Body of pancreas (tissue), 4 donors: ENCODE measurements around the gene CYP1B1. TPM values are rescaled to one million over a fixed set of nuclear protein-coding genes. Genes with fewer than 3 reads are reported as not detected.
"Not testable (repeated sequence)": the region's sequence is repeated elsewhere in the genome, so short reads cannot be mapped to it uniquely, and the experiment has no call there.

ENCODE experiments used
- ATAC-seq: fragments of 150-250 bp; one replicate; pipeline ENCODE4 v1.9.1; 2016
- DNase-seq, 4 donors: peaks; one replicate each; pipeline ENCODE4 v3.0.0-alpha.2; 2019
- H3K27ac ChIP-seq, 4 donors: fragments of 200-600 bp; sonication (generic); 1 replicate in 3 of 4; 2 replicates in 1 of 4; pipeline versions ENCODE4 v1.5.1 to v1.6.1; 2016 to 2019; ENCODE audit warnings: mild to moderate bottlenecking in 1 of 4, mixed read lengths in 1 of 4, moderate library complexity in 1 of 4
- H3K27me3 ChIP-seq, 2 donors: fragments of 200-600 bp; sonication (generic); one replicate each; pipeline ENCODE4 v1.6.0; 2016; ENCODE audit warnings: mild to moderate bottlenecking in 1 of 2
- H3K36me3 ChIP-seq, 2 donors: fragments of 200-600 bp; sonication (generic); replicated peaks in 1 of 2; 2 replicates each; pipeline ENCODE4 v1.5.1; 2016; ENCODE audit warnings: low read depth in 2 of 2; ENCODE audit not compliant: insufficient read depth in 1 of 2
- H3K4me1 ChIP-seq: fragments of 200-600 bp; sonication (generic); one replicate; pipeline ENCODE4 v1.6.0; 2016
- H3K4me3 ChIP-seq, 2 donors: fragments of 200-600 bp; sonication (generic); 1 replicate in 1 of 2; 2 replicates in 1 of 2; pipeline ENCODE4 v1.5.1; 2016 to 2019
- H3K9me3 ChIP-seq, 3 donors: fragments of 200-600 bp; sonication (generic); 1 replicate in 2 of 3; 2 replicates in 1 of 3; pipeline ENCODE4 v1.5.1; 2016
- CTCF ChIP-seq, 7 experiments: fragments of 450-650 bp in 4 of 7; fragments of 200-600 bp in 3 of 7; sonication (generic) in 3 of 7; IDR thresholded peaks; one replicate each; pipeline ENCODE4 v1.5.1; 2016 to 2019; ENCODE audit warnings: antibody characterized with exemption in 7 of 7
- POLR2A ChIP-seq, 3 donors: fragments of 450-650 bp; IDR thresholded peaks; one replicate each; pipeline ENCODE4 v1.6.1; 2016; ENCODE audit warnings: antibody characterized with exemption in 3 of 3, mild to moderate bottlenecking in 2 of 3
- WGBS, 2 donors: methylation state at CpG; one replicate each; pipeline ENCODE4 v1.1.5; 2017; 5-methylcytosine and 5-hydroxymethylcytosine counted together
- intact Hi-C: fragments of 100-400 bp; cut with DNase I; formaldehyde crosslinking; loops from one replicate; pipeline ENCODE4 v1.15.1; 2023
- total RNA-seq, 2 donors: library from RNA; depleted of rRNA; stranded (reverse); fragments of >200 nt; gene quantifications; one replicate each; pipeline ENCODE4 v1.1.0, GENCODE V29; 2016

Gene CYP1B1
- total RNA-seq, 2 donors from 2014 or later, result 9.1 to 22.4 TPM

GRCh38 chr2:38028829-38029228 lies 47.1 kb downstream of the CYP1B1 start:
- intact Hi-C loops, result no loop called here
- 89 to 90% methylated on average over 4 of the region's 4 CpGs for WGBS, 2 donors
- no peaks in the 10 kb centered on the region for H3K9me3 ChIP-seq
- DNase-seq (no peak), ATAC-seq (no peak)
- H3K4me1 ChIP-seq, result no peaks in the 10 kb centered on the region
- H3K36me3 ChIP-seq, result no peaks in the 10 kb centered on the region
- H3K27me3 ChIP-seq, result no peaks in the 10 kb centered on the region
- no peak overlapping the region for H3K4me3 ChIP-seq
- no peak overlapping the region for H3K27ac ChIP-seq
- TF ChIP-seq CTCF (IDR thresholded peaks at IDR 0.05) (no peak), POLR2A (IDR thresholded peaks at IDR 0.05) (no peak)

GRCh38 chr2:38026846-38027245 lies 49.1 kb downstream of the CYP1B1 start:
- TF ChIP-seq POLR2A (IDR thresholded peaks at IDR 0.05) (no peak), CTCF (IDR thresholded peaks at IDR 0.05) (no peak)
- H3K36me3 ChIP-seq, result no peaks in the 10 kb centered on the region
- ATAC-seq (no peak), DNase-seq (no peak)
- no peak overlapping the region for H3K27ac ChIP-seq
- no peaks in the 10 kb centered on the region for H3K9me3 ChIP-seq
- no peaks in the 10 kb centered on the region for H3K27me3 ChIP-seq
- intact Hi-C loops, result no loop called here
- no peaks in the 10 kb centered on the region for H3K4me1 ChIP-seq
- WGBS, 2 donors, result 66 to 71% methylated on average over 2 of the region's 2 CpGs
- H3K4me3 ChIP-seq, result no peak overlapping the region

GRCh38 chr2:38021589-38021988 lies 54.4 kb downstream of the CYP1B1 start:
- intact Hi-C loops, result no loop called here
- WGBS, 2 donors, result 85 to 90% methylated on average over 9 of the region's 9 CpGs
- DNase-seq, result no peak

GRCh38 chr2:38020359-38021069 lies 55.4 kb downstream of the CYP1B1 start:
- H3K27ac ChIP-seq, intact Hi-C loops, ATAC-seq, H3K4me3 ChIP-seq, H3K4me1 ChIP-seq, H3K27me3 ChIP-seq, DNase-seq, H3K36me3 ChIP-seq, H3K9me3 ChIP-seq: not testable (repeated sequence)
- WGBS, 2 donors, result 96 to 97% methylated on average over 15 to 29 of the region's 33 CpGs

More at GRCh38 chr2:38021589-38021988, 54.4 kb downstream of the CYP1B1 start:
- Histone ChIP-seq H3K27ac (no peak overlapping the region), H3K9me3 (no peaks in the 10 kb centered on the region), H3K36me3 (no peaks in the 10 kb centered on the region), H3K27me3 (no peaks in the 10 kb centered on the region), H3K4me1 (no peaks in the 10 kb centered on the region), H3K4me3 (no peak overlapping the region)
- no peak for ATAC-seq
- TF ChIP-seq POLR2A (IDR thresholded peaks at IDR 0.05) (no peak), CTCF (IDR thresholded peaks at IDR 0.05) (no peak)

GRCh38 chr2:38017836-38018235 lies 58.1 kb downstream of the CYP1B1 start:
- H3K36me3 ChIP-seq, result no peaks in the 10 kb centered on the region
- no peak for TF ChIP-seq POLR2A (IDR thresholded peaks at IDR 0.05)
- TF ChIP-seq CTCF (IDR thresholded peaks at IDR 0.05), result no peak
- H3K4me1 ChIP-seq, result no peaks in the 10 kb centered on the region
- intact Hi-C loops, result no loop called here
- ATAC-seq (no peak), DNase-seq (no peak)
- H3K4me3 ChIP-seq, result no peak overlapping the region
- no peak overlapping the region for H3K27ac ChIP-seq
- 81 to 92% methylated on average over 7 of the region's 7 CpGs for WGBS, 2 donors
- H3K27me3 ChIP-seq, result no peaks in the 10 kb centered on the region
- no peaks in the 10 kb centered on the region for H3K9me3 ChIP-seq

Other genes starting within 250 kb of the CYP1B1 start
- 10 to 100 TPM; 10.4 to 11.5 TPM for gene RMDN2, start 150.9 kb downstream of the CYP1B1 start, total RNA-seq